Measurements from ENCODE around the gene ACAA1. TPM values are rescaled to one million over a fixed set of nuclear protein-coding genes. Genes with fewer than 3 reads are reported as not detected.

Gene ACAA1
- total RNA-seq, 2 experiments from 2014 or later = 56.4 to 58.9 TPM

- H3K27ac ChIP-seq (ENCODE audit: low read depth in 1 of 2, low read length in 2 of 2) = no peak overlapping the region
- peaks cover 50% of the 10 kb centered on the region for H3K4me1 Mint-ChIP-seq (ENCODE audit: low read depth)
- peak overlapping the region; percentile 95 for H3K4me3 ChIP-seq (ENCODE audit: low read length)
- intact Hi-C loops (cut with DNase I, micrococcal nuclease) = no loop called here
- POLR2A ChIA-PET = interaction anchor here (1.0 to 4.8 kb wide), 3 partner anchors 24 to 101 kb away, joined by 4 to 208 read pairs (median 16); partner anchors contain the start of genes DLEC1 and OXSR1
- H3K9me3 ChIP-seq (ENCODE audit: control insufficient read depth in 1 of 2, insufficient read depth in 1 of 2, low read length in 2 of 2) = no peaks in the 10 kb centered on the region
- H3K36me3 Mint-ChIP-seq (ENCODE audit: low read depth) = peaks cover 54% of the 10 kb centered on the region
- H3K4me3 Mint-ChIP-seq = peak overlapping the region; percentile 99
- no peak for DNase-seq
- H3K27me3 ChIP-seq (ENCODE audit: control insufficient read depth in 1 of 2, insufficient read depth in 2 of 2, low read length in 2 of 2) = no peaks in the 10 kb centered on the region
- no peak for ATAC-seq (ENCODE audit: poor library complexity)
- peaks cover 24% of the 10 kb centered on the region for H3K36me3 ChIP-seq (ENCODE audit: insufficient read depth, low read length)
- no peaks in the 10 kb centered on the region for H3K27me3 Mint-ChIP-seq
- H3K4me1 ChIP-seq (ENCODE audit: insufficient read depth, low read length) = peaks cover 47% of the 10 kb centered on the region
- no peaks in the 10 kb centered on the region for H3K9me3 Mint-ChIP-seq
- CTCF ChIA-PET = no interaction called here
- H3K27ac Mint-ChIP-seq = peak overlapping the region; percentile 87
- no peak for TF ChIP-seq CTCF (IDR thresholded peaks at IDR 0.05)
These were observed 3.6 kb upstream of the ACAA1 start for GRCh38 chr3:38140326-38141172.

GRCh38 chr3:38139652-38140051 is 2.7 kb upstream of the ACAA1 start:
- intact Hi-C loops (cut with DNase I, micrococcal nuclease) = loop anchor here (1.0 to 10.0 kb wide), 7 partner anchors 25 to 1265 kb away; partner anchors contain the start of genes DLEC1 (in 1 of the 2), EPM2AIP1 (in 1 of the 2), EXOG (in 1 of the 2) and MLH1 (in 1 of the 2)
- Mint-ChIP-seq H3K4me1 (ENCODE audit: low read depth) (peaks cover 59% of the 10 kb centered on the region), H3K27me3 (no peaks in the 10 kb centered on the region), H3K9me3 (no peaks in the 10 kb centered on the region), H3K4me3 (peak overlapping the region; percentile 99), H3K36me3 (ENCODE audit: low read depth) (peaks cover 61% of the 10 kb centered on the region), H3K27ac (peak overlapping the region; percentile 87)
- ATAC-seq (ENCODE audit: poor library complexity) (no peak), DNase-seq (no peak)
- no peak for TF ChIP-seq CTCF (IDR thresholded peaks at IDR 0.05)
- peak overlapping the region in 1 of 2 donors; percentile 83 for H3K27ac ChIP-seq (ENCODE audit: low read depth in 1 of 2, low read length in 2 of 2)
- H3K9me3 ChIP-seq (ENCODE audit: control insufficient read depth in 1 of 2, insufficient read depth in 1 of 2, low read length in 2 of 2) = no peaks in the 10 kb centered on the region
- POLR2A ChIA-PET = interaction anchor here (0.9 to 4.8 kb wide), 4 partner anchors 13 to 142 kb away, joined by 3 to 208 read pairs (median 4); partner anchors contain the start of genes DLEC1 and OXSR1
- peaks cover 54% of the 10 kb centered on the region for H3K4me1 ChIP-seq (ENCODE audit: insufficient read depth, low read length)
- CTCF ChIA-PET = no interaction called here
- H3K27me3 ChIP-seq (ENCODE audit: control insufficient read depth in 1 of 2, insufficient read depth in 2 of 2, low read length in 2 of 2) = no peaks in the 10 kb centered on the region
- peaks cover 24% of the 10 kb centered on the region for H3K36me3 ChIP-seq (ENCODE audit: insufficient read depth, low read length)
- peak overlapping the region; percentile 95 for H3K4me3 ChIP-seq (ENCODE audit: low read length)

- Histone ChIP-seq H3K36me3 (ENCODE audit: insufficient read depth, low read length) (peaks cover 25% of the 10 kb centered on the region), H3K9me3 (ENCODE audit: control insufficient read depth in 1 of 2, insufficient read depth in 1 of 2, low read length in 2 of 2) (no peaks in the 10 kb centered on the region), H3K27me3 (ENCODE audit: control insufficient read depth in 1 of 2, insufficient read depth in 2 of 2, low read length in 2 of 2) (no peaks in the 10 kb centered on the region), H3K4me3 (ENCODE audit: low read length) (peak overlapping the region; percentile 95), H3K27ac (ENCODE audit: low read depth in 1 of 2, low read length in 2 of 2) (peak overlapping the region; percentile 80 to 83), H3K4me1 (ENCODE audit: insufficient read depth, low read length) (peaks cover 55% of the 10 kb centered on the region)
- ChIA-PET CTCF (interaction anchor here (0.7 to 0.9 kb wide), 3 partner anchors 25 to 100 kb away, joined by 3 read pairs; partner anchors contain the start of genes DLEC1 and OXSR1), POLR2A (interaction anchor here (0.8 to 4.8 kb wide), 4 partner anchors 13 to 142 kb away, joined by 3 to 208 read pairs (median 4); partner anchors contain the start of gene OXSR1)
- Mint-ChIP-seq H3K27ac (peak overlapping the region; percentile 87), H3K9me3 (no peaks in the 10 kb centered on the region), H3K27me3 (no peaks in the 10 kb centered on the region), H3K36me3 (ENCODE audit: low read depth) (peaks cover 66% of the 10 kb centered on the region), H3K4me1 (ENCODE audit: low read depth) (peaks cover 63% of the 10 kb centered on the region), H3K4me3 (peak overlapping the region; percentile 99)
- intact Hi-C loops (cut with DNase I, micrococcal nuclease) = loop anchor here (1.0 to 10.0 kb wide), 7 partner anchors 25 to 1266 kb away; partner anchors contain the start of genes DLEC1 (in 1 of the 2), EPM2AIP1 (in 1 of the 2), EXOG (in 1 of the 2) and MLH1 (in 1 of the 2)
- no peak for TF ChIP-seq CTCF (IDR thresholded peaks at IDR 0.05)
- ATAC-seq (ENCODE audit: poor library complexity) = no peak
- no peak for DNase-seq
These were observed 2.3 kb upstream of the ACAA1 start for GRCh38 chr3:38139191-38139590.
